ENCODE results near the gene DLG5.

DLG5 gene

GRCh38 chr10:77817541-77817940 lies 109.0 kb downstream of the DLG5 start:
- DNase-seq, result no peak

- DNase-seq, result no peak
Observed at GRCh38 chr10:77816311-77816710, 110.2 kb downstream of the DLG5 start.

GRCh38 chr10:77812741-77813140 lies 113.8 kb downstream of the DLG5 start:
- no peak for DNase-seq

GRCh38 chr10:77811831-77812430 lies 114.6 kb downstream of the DLG5 start:
- no peak for DNase-seq

- DNase-seq, result no peak
Observed at GRCh38 chr10:77810446-77811335, 115.9 kb downstream of the DLG5 start.

DNA sequence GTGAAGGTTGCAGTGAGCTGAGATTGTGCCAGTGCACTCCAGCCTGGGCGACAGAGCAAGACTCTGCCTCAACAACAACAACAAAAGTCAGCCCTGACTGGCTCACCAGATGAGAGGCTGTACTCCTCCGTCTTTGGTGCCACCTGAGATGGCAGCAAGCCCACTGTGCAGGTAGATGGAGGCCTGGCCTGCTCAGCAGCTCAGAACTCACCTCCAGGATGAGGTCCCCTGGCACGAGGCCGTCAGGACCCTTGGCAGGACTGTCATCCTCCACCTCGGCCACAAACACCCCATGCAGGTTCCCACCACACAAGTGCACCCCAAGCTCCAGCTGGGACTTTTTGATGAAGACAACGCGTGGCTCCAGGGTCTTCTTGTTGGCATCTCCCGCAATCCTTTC lies 117.2 kb downstream of the DLG5 start:
- DNase-seq, result no peak

DNA sequence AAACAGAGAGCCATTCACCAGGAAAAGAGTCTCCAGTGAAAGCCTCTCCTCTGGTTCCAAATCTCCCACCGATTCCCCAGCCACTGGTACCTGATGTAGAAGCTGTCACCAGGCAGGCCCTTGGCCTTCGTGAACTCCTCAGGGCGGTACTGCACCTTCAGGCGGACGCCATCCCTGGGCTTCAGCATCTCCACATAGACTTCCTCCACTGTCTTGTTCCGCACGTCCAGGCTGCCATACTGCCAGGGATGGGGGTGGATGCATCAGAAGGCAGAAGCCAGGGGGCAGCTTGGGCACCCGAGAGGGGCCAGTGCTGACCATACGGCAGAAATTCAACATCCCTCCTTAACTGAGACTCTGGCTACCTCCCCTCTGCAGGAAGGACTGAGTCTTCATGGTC lies 118.8 kb downstream of the DLG5 start:
- no peak for DNase-seq

- no peak for DNase-seq
Observed at GRCh38 chr10:77806511-77807157, 119.9 kb downstream of the DLG5 start.

- DNase-seq, result no peak
Observed at GRCh38 chr10:77805676-77806075, 120.9 kb downstream of the DLG5 start.

DNA sequence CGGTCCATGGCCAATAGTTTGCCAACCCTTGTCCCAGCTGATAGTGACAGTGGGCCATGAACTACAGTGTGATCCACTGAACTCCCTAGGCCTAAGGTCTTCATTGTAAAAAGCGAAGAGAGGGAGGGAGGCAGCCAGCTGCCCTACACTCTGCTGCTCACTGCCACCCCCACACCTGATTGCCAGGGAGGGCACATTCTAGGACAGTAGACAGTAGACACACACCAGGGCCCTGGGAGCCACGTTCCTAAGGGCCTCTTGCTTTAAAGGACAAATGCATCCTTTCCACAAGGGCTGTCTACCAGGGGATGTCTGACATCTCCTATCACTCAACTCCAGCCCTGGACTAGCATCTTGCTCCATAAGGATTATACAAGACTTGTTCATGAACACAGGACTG lies 122.2 kb downstream of the DLG5 start:
- no peak for DNase-seq

DNA sequence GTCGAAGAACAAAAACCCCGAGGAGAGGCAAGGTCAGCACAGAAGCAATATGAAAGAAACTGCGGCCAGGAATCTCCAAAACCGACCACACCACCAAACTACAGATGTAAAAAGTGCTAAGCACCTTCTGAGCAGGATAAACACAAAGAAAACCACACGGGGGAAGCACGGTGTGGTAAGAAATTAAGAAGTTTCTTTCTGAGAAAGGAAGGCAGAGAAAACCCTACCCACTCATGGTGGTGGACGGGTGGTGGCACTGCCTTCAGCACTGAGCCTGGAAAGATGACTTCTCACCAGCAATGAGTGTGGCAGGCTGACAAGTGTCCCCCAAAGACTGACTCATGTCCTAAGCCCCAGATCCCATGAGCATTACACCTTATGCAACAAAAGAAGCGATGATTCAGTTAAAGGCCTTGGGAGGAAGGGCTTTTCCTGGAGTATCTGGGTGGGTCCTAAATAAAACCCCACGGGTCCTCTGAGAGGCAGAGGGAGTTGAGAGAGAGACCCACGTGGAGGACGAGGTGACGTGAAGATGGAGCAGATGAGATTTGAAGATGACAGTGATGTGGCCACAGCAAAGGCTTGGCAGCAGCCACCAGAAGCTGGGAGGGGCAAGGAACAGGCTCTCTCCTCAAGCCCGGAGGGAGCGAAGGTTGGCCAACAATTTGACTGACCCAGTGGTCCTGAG lies 124.9 kb downstream of the DLG5 start:
- DNase-seq, result no peak

DNA sequence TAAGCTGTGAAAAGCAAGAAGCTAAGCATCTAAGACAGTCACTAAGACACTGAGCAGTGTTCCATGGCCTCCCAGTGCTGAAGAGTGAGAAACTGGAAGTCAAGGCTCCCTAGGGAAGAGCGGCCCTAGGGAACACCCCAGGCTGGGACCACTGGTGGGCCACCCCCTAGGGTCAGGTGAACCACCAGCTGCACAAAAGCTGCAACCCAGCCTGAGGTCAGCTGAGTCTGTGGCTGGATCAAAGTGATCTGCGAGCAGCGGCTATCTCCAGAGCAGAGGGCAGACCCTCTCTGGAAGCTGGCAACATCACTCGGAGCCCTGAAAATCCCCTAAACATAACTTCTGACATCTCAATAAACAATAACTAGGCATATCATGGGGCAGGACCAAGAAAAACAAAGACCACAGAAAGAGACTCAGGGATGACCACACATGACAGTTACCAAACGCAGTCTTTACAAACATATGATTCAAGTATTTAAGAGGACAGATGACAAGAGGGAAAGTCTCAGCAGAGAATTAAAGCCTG lies 125.8 kb downstream of the DLG5 start:
- no peak for DNase-seq

GRCh38 chr10:77800320-77800719 lies 126.2 kb downstream of the DLG5 start:
- DNase-seq, result no peak

DNA sequence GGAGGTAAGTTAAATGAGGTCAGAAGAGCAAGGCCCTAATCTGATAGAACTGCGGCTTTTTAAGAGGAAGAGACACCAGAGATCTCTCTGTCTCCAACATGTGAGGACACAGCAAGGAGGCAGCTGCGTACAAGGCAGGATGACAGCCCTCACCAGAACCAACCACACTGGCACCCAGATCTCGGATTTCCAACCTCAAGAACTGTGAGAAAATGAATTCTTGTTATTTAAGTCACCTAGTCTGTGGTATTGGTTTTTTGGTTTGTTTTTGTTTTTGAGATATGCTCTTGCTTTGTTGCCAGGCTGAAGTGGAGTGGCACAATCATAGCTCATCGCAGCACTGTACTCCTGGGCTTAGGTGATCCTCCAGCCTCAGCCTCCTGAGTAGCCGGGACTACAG lies 127.2 kb downstream of the DLG5 start:
- DNase-seq, result no peak

GRCh38 chr10:77798940-77799339 lies 127.6 kb downstream of the DLG5 start:
- no peak for DNase-seq

- no peak for DNase-seq
Observed at GRCh38 chr10:77796311-77796915, 130.1 kb downstream of the DLG5 start.

- no peak for DNase-seq
Observed at GRCh38 chr10:77795426-77796055, 131.0 kb downstream of the DLG5 start.

GRCh38 chr10:77794256-77795142 lies 132.1 kb downstream of the DLG5 start:
- no peak for DNase-seq

GRCh38 chr10:77793831-77794230 lies 132.7 kb downstream of the DLG5 start:
- DNase-seq, result no peak

- no peak for DNase-seq
Observed at GRCh38 chr10:77792155-77792554, 134.4 kb downstream of the DLG5 start.

- no peak for DNase-seq
Observed at GRCh38 chr10:77791506-77791905, 135.0 kb downstream of the DLG5 start.
